ENCODE measurements around the gene BUB1. TPM values are rescaled to one million over a fixed set of nuclear protein-coding genes. Genes with fewer than 3 reads are reported as not detected.
"Not testable (repeated sequence)": the region's sequence is repeated elsewhere in the genome, so short reads cannot be mapped to it uniquely, and the experiment has no call there.

Gene BUB1
- total and polyA plus RNA-seq, 9 donors, result 9.0 to 14.5 (median 10.7) TPM

DNA sequence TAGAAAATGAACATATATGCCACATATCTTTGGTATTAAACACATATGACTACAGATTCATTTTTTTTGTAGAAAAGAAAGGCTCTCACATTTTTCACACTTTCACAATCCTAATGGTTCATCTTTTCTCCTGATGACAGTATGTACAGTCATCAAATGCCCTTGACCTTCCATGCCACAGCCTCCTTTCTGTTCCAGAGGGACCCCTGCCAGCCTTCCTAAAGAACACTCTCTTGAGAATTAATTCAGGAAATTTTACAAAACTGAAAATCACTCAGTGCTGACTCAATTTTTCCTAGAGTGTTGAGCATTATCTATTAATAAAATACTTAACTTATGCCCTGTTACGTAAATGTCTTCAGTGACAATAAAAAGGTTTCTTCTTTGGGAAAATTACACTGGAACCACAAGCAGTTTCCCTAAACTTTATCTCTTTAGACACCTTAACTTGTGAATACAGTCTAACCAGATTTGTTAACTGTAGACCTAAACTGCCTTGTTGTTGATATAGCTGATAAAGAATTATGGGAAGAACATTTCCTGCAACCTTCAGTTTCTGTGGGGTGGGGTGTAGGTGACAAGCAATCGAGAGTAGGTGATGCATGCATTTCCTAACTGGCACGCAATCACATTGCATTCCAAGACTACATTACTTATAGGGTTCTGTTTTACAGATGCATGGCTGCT, 39.2 kb upstream of the BUB1 start:
- Histone ChIP-seq H3K27me3 (ENCODE audit: control insufficient read depth, insufficient read depth, low read length) (peaks cover 2% of the 10 kb centered on the region), H3K36me3 (ENCODE audit: control insufficient read depth, insufficient read depth, low read length) (no peaks in the 10 kb centered on the region), H3K4me1 (ENCODE audit: control insufficient read depth, insufficient read depth, low read length) (no peaks in the 10 kb centered on the region), H3K27ac (ENCODE audit: low read length) (no peak overlapping the region), H3K4me3 (ENCODE audit: low read length) (no peak overlapping the region), H3K9me3 (replicated peaks; ENCODE audit: control insufficient read depth, low read depth, low read length) (no peaks in the 10 kb centered on the region)
- peak; percentile 8 for DNase-seq
- WGBS (ENCODE audit: insufficient coverage), result no CpG with 5 or more reads among the region's 3 CpGs

DNA sequence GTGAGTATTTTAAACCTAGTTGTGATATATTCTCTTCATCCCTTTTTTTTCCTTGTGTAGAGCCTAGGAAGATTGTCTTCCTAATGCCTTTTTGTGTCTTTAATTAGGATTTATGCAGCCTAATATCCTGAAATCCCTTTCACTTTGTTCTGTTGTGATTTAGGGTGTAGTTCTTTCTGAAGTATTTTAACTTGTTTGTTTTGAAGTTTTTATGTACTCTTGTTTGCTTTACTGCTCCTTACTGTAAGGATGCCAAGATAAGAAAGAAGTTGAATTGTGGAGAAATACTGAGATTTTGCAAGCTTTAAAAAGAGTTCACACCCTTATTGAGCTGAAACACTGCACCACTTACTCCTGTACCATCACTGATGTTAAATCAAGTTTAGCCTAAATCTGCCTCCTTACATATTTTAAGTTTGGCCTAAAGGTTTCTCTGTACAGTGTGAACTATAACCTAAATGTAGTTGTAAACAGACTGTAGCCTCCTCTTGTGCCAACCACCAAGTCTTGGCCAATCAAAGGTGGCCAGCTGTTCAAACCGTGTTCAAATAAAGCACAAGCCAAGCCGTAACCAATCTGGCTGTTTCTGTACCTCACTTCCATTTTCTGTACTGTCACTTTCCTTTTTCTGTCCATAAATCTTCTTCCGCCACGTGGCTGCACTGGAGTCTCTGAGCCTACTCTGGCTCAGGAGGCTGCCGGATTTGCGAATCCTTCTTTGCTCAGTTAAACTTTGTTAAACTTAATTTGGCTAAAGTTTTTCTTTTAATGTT, 36.8 kb upstream of the BUB1 start:
- no peak overlapping the region for H3K27ac ChIP-seq (ENCODE audit: low read length)
- H3K4me1 ChIP-seq (ENCODE audit: control insufficient read depth, insufficient read depth, low read length), result no peaks in the 10 kb centered on the region
- peaks cover 4% of the 10 kb centered on the region for H3K27me3 ChIP-seq (ENCODE audit: control insufficient read depth, insufficient read depth, low read length)
- DNase-seq, result no peak
- no peak overlapping the region for H3K4me3 ChIP-seq (ENCODE audit: low read length)
- no peaks in the 10 kb centered on the region for H3K9me3 ChIP-seq (replicated peaks; ENCODE audit: control insufficient read depth, low read depth, low read length)
- 15% methylated on average over 2 of the region's 6 CpGs for WGBS (ENCODE audit: insufficient coverage)
- H3K36me3 ChIP-seq (ENCODE audit: control insufficient read depth, insufficient read depth, low read length), result no peaks in the 10 kb centered on the region

DNA sequence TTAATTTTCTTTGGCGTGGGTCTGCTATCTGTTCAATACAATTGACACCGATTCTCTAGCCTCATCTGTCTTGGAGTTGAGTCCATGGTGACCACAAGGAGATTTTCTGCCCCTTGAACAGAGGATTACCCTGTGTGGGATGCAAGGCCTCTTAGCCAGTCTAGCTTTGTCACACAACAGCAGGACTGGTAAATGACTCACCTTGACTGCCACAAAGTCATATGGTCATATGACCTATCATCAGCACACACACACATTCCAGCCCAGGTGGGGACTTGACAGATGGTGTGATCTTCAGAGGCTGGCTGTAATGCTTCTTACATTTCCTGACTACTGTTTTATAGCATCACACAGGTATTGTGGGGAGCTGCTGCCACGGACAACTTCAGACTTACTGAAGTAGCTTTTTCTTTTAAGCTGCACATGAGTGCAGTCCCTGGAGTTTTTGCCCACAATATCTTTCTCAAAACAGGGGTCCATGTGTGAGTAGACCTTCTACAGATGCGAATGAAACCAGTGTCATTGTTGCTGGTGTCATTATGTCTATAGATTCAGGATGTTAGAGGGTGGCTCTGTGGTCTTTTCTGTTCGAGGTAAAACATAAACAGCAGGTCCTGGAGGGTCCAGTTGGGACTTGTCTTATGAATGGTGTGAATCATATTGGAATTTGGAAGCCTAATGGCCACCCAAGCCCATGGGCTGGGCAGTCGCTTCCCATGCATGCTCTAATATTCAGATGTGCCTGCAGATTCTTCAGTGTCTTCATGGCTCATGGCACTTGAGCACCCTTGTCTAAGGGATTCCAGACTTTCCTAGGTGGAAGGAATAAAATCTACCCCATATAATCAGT, 35.9 kb upstream of the BUB1 start:
- Histone ChIP-seq H3K27ac (ENCODE audit: low read length) (no peak overlapping the region), H3K4me1 (ENCODE audit: control insufficient read depth, insufficient read depth, low read length) (no peaks in the 10 kb centered on the region), H3K9me3 (replicated peaks; ENCODE audit: control insufficient read depth, low read depth, low read length) (no peaks in the 10 kb centered on the region), H3K36me3 (ENCODE audit: control insufficient read depth, insufficient read depth, low read length) (no peaks in the 10 kb centered on the region), H3K4me3 (ENCODE audit: low read length) (no peak overlapping the region), H3K27me3 (ENCODE audit: control insufficient read depth, insufficient read depth, low read length) (peaks cover 4% of the 10 kb centered on the region)
- 79% methylated on average over 4 of the region's 6 CpGs for WGBS (ENCODE audit: insufficient coverage)
- no peak for DNase-seq

DNA sequence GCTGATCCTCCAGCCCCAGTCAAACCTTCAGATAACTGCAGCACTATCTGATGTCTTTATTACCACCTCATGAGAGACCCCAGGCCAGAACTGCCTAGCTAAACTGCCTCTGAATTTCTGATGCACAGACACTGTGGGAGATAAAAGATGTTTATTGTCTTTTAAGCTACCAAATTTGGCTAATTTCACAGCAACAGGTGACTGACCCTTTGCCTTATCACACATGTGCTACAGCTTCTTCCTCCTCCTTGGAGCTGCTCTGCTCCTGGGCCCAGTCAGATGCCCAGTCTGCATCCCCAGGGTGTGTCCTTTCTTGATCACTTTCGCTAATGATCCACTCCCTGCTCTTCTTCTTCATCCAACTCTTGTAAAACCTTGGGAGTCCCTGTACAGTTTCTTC, 34.9 kb upstream of the BUB1 start:
- H3K27me3 ChIP-seq (ENCODE audit: control insufficient read depth, insufficient read depth, low read length), result peaks cover 4% of the 10 kb centered on the region
- no peak overlapping the region for H3K4me3 ChIP-seq (ENCODE audit: low read length)
- H3K4me1 ChIP-seq (ENCODE audit: control insufficient read depth, insufficient read depth, low read length), result no peaks in the 10 kb centered on the region
- DNase-seq, result no peak
- H3K27ac ChIP-seq (ENCODE audit: low read length), result no peak overlapping the region
- WGBS (ENCODE audit: insufficient coverage), result 100% methylated on average over 1 of the region's 1 CpG
- H3K9me3 ChIP-seq (replicated peaks; ENCODE audit: control insufficient read depth, low read depth, low read length), result no peaks in the 10 kb centered on the region
- H3K36me3 ChIP-seq (ENCODE audit: control insufficient read depth, insufficient read depth, low read length), result no peaks in the 10 kb centered on the region

DNA sequence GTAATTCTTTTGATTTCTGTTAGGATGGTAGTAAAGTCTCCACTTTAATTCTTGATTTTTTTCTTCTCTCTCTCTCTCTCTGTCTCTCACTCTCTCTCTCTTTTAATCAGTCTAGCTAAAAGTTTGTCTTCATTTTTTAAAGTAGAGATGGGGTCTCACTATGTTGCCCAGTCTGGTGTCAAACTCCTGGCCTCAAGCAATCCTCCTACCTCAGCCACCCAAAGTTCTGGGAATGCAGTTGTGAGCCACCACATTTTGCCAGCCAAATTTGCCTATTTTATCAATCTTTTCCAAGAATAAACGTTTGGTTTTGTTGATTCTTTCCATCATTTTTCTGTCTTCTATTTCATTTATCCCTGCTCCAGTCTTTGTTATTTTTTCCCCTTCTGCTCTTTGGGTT, 30.6 kb upstream of the BUB1 start:
- DNase-seq, result no peak
- no peak overlapping the region for H3K27ac ChIP-seq (ENCODE audit: low read length)
- no peaks in the 10 kb centered on the region for H3K36me3 ChIP-seq (ENCODE audit: control insufficient read depth, insufficient read depth, low read length)
- H3K4me3 ChIP-seq (ENCODE audit: low read length), result no peak overlapping the region
- no peaks in the 10 kb centered on the region for H3K9me3 ChIP-seq (replicated peaks; ENCODE audit: control insufficient read depth, low read depth, low read length)
- H3K4me1 ChIP-seq (ENCODE audit: control insufficient read depth, insufficient read depth, low read length), result no peaks in the 10 kb centered on the region
- peaks cover 4% of the 10 kb centered on the region for H3K27me3 ChIP-seq (ENCODE audit: control insufficient read depth, insufficient read depth, low read length)
- WGBS (ENCODE audit: insufficient coverage), result no CpG with 5 or more reads among the region's 1 CpG

DNA sequence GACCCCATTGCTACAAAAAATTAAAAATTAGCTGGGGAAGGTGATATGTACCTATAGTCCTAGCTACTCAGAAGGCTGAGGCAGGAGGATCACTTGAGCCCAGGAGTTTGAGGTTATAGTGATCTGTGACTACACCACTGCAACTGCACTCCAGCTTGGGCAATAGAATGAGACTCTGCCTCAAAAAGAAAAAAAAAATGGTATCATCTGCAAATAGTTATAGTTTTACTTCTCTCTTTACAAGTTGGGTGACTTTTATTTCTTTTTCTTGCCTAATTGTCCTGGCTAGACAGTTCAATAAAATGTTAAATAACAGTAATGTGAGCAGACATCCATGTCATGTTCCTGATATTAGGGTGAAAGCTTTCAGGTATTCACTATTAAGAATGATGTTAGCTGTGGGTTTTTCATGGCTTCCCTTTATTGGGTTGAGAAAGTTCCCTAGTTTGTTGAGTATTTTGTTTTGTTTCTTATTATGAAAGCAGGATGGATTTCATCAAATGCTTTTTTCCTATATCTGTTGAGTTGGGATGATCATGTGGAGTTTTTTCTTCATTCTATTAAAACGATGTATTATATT, 29.6 kb upstream of the BUB1 start:
- no peaks in the 10 kb centered on the region for H3K9me3 ChIP-seq (replicated peaks; ENCODE audit: control insufficient read depth, low read depth, low read length)
- DNase-seq, result no peak
- peaks cover 4% of the 10 kb centered on the region for H3K27me3 ChIP-seq (ENCODE audit: control insufficient read depth, insufficient read depth, low read length)
- H3K27ac ChIP-seq (ENCODE audit: low read length), result no peak overlapping the region
- no peaks in the 10 kb centered on the region for H3K4me1 ChIP-seq (ENCODE audit: control insufficient read depth, insufficient read depth, low read length)
- whole genome bisulfite sequencing (ENCODE audit: insufficient coverage), result no CpG with 5 or more reads among the region's 1 CpG
- no peak overlapping the region for H3K4me3 ChIP-seq (ENCODE audit: low read length)
- H3K36me3 ChIP-seq (ENCODE audit: control insufficient read depth, insufficient read depth, low read length), result no peaks in the 10 kb centered on the region

DNA sequence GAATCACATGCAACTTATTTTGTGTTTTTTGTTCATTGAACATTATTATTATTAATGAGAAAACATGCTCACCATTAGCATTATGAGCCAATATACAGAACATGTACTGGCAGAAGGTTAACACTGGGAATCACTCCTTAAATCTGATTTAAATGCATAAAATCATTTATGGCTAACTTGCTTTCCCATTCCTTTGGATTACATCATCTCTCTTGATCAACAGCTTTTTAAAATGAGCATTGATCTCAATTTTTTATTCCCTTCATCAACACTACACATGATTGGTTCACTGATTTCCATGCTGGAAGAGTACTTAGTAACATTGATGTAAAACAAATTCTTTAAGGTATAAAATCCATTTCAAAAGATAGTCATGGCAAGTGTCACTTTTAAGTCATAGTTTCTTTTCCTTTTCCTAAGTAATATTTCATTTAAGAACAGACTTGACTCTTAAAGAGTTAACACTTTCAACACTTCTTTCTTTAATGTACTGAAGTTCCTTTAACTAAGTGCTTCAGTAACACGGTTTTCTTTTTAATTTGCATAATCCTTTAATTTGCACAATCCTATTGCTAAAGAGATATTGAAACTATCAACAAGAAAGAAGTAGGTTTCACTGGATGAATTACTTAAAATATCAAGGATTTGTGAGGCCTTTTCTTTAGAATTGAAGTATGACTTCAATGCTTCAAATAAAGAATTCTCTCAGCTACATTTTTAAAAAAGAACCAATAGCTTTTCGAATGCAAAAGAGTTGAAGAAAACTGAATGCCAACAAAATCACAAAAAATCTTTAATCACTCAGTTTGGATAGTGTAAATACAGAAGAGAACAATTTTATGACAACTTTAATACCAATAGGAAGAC, 24.9 kb upstream of the BUB1 start:
- H3K27ac ChIP-seq (ENCODE audit: low read length), result no peak overlapping the region
- H3K27me3 ChIP-seq (ENCODE audit: control insufficient read depth, insufficient read depth, low read length), result peaks cover 4% of the 10 kb centered on the region

DNA sequence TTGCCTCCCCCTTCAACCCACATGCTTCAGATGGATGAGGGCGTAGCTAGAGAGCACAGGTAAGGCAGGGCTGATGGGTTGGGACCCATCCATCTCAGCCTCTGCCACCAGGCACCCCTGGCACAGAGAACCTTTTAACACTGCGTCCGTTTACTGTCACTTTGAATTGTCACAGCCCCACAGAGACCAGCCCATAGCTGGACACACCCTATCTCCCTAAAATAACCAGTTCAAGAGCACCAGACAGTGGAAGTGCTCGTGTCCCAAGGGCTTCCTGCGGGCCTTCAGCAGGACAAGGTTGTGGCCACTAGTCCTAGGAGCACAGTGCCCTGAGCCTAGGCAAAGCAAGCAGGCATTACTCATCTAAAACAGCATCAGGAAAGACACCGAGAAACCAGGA, 20.4 kb upstream of the BUB1 start:
- H3K27me3 ChIP-seq (ENCODE audit: control insufficient read depth, insufficient read depth, low read length); H3K9me3 ChIP-seq (replicated peaks; ENCODE audit: control insufficient read depth, low read depth, low read length); H3K4me1 ChIP-seq (ENCODE audit: control insufficient read depth, insufficient read depth, low read length); H3K27ac ChIP-seq (ENCODE audit: low read length); DNase-seq; H3K4me3 ChIP-seq (ENCODE audit: low read length); H3K36me3 ChIP-seq (ENCODE audit: control insufficient read depth, insufficient read depth, low read length): not testable (repeated sequence)
- no CpG with 5 or more reads among the region's 6 CpGs for WGBS (ENCODE audit: insufficient coverage)

More for the DNA sequence above, 24.9 kb upstream of the BUB1 start:
- no peak overlapping the region for H3K4me3 ChIP-seq (ENCODE audit: low read length)
- no CpG with 5 or more reads among the region's 2 CpGs for WGBS (ENCODE audit: insufficient coverage)
- no peaks in the 10 kb centered on the region for H3K9me3 ChIP-seq (replicated peaks; ENCODE audit: control insufficient read depth, low read depth, low read length)
- no peak for DNase-seq
- H3K36me3 ChIP-seq (ENCODE audit: control insufficient read depth, insufficient read depth, low read length), result no peaks in the 10 kb centered on the region
- H3K4me1 ChIP-seq (ENCODE audit: control insufficient read depth, insufficient read depth, low read length), result no peaks in the 10 kb centered on the region

DNA sequence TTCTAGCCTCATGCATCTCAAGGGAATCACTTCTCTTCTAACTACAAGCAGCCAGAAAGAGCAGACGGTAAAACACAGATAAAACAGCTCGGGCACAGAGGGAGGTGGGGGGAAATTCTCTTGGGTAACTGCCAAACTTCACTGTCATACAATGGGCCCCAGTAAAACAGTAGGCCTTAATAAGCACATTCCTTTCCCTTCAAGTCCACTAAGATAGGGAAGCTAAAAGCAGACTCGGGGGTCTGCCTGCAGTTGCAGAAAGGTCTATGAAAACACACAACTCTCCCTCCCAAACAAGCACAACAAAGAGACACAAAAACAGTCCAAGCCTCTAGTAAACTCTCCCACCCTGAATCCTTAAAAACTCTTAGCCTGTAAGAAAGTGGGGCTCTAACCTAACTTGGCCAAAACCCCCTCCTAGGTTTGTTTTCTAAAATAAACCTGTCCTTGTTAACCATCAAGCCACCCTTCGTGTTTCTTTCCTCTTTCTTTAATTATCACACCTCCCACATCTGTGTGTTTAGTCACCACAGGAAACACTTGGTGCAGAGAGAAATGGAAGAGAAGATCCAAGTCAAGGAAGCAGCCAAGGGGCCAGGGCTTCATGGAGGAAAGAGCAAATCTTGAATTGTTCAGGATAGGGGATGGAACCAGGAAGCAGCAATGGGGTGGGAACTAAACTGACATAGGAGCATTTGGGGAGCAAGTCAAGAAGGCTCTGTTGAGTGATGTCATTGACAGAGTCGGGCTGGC, 17.5 kb upstream of the BUB1 start:
- DNase-seq; H3K36me3 ChIP-seq (ENCODE audit: control insufficient read depth, insufficient read depth, low read length); H3K9me3 ChIP-seq (replicated peaks; ENCODE audit: control insufficient read depth, low read depth, low read length); H3K4me3 ChIP-seq (ENCODE audit: low read length); H3K27ac ChIP-seq (ENCODE audit: low read length); H3K4me1 ChIP-seq (ENCODE audit: control insufficient read depth, insufficient read depth, low read length); H3K27me3 ChIP-seq (ENCODE audit: control insufficient read depth, insufficient read depth, low read length): not testable (repeated sequence)
- WGBS (ENCODE audit: insufficient coverage), result no CpG with 5 or more reads among the region's 5 CpGs

Data from muscle of leg (tissue), 11 donors.